ES-I3 (cell line): Measurements from ENCODE around the gene STK32B.
"Not testable (repeated sequence)": the region's sequence is repeated elsewhere in the genome, so short reads cannot be mapped to it uniquely, and the experiment has no call there.

Source experiments
- H3K36me3 ChIP-seq: 2 replicates; pipeline ENCODE4 v1.6.1; 2013; ENCODE audit warnings: mild to moderate bottlenecking, low read length, control low read depth, moderate library complexity; ENCODE audit not compliant: insufficient read depth
- H3K4me1 ChIP-seq: 2 replicates; pipeline ENCODE4 v1.6.1; 2013; ENCODE audit warnings: mild to moderate bottlenecking, control low read depth, low read length; ENCODE audit not compliant: insufficient read depth
- H3K9ac ChIP-seq: 2 replicates; pipeline ENCODE4 v1.6.1; 2013; ENCODE audit warnings: low read depth, mild to moderate bottlenecking, low read length, moderate library complexity
- H3K9me3 ChIP-seq: 2 replicates; pipeline ENCODE4 v1.6.1; 2013; ENCODE audit warnings: mild to moderate bottlenecking, low read length, moderate library complexity; ENCODE audit not compliant: control insufficient read depth, insufficient read depth

Gene STK32B

DNA sequence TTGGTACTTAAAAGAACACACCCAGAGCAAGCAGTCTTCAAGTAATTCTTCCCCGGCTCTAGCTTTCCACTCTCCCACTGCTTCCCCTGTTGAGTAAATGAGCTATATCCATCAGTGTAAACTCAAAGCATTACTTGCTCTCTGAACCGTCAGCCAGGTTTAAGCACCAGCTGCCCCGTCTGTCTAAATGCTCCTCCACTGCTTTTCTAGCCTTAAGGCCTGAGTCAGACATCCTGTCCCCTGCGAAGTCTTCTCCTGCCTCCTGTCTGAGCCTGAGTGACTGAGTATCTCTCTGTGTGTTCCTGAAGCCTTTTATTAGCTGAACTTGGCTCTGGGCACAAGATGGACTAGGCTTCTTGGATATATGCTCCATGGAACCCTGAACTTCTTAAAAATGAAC lies 205.1 kb downstream of the STK32B start:
- H3K9me3 ChIP-seq: no peaks in the 10 kb centered on the region
- no peaks in the 10 kb centered on the region for H3K4me1 ChIP-seq
- no peak overlapping the region for H3K9ac ChIP-seq
- H3K36me3 ChIP-seq: no peaks in the 10 kb centered on the region

DNA sequence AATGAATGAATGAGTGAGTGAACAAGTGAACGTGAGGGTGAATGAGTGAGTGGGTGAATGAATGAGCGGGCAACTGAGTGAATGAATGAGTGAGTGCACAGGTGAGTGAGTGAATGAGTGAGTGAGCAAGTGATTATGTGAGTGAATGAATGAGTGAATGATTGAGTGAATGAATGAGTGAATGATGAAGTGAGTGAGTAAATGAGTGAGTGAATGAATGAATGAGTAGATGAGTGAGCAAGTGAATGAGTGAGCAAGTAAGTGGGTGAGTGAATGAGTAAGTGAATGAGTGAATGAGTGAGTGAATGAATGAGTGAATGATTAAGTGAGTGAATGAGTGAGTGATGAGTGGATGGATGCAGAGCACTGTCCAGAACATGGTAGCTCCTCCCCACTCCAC lies 205.8 kb downstream of the STK32B start:
- Histone ChIP-seq H3K9me3 (no peaks in the 10 kb centered on the region), H3K4me1 (no peaks in the 10 kb centered on the region), H3K9ac (no peak overlapping the region), H3K36me3 (no peaks in the 10 kb centered on the region)

DNA sequence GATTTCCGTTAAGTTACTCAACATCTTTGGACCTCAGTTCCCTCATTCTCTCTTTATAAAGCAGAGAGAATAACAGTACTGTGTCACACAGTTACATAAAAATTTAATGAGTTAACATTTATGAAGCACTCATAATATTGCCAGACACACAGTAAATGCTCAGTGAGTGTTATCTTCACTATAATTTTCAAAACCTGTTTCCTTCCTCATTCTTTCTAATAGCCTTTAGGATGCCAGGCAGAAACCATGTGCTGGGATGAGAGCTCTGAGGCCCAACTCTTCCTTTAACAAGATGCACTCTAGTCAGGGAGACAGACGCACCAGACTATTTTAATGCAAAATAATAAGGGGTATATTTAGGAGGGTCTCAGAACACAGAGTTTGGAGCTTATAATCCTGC lies 208.2 kb downstream of the STK32B start:
- H3K9me3 ChIP-seq: no peaks in the 10 kb centered on the region
- H3K4me1 ChIP-seq: no peaks in the 10 kb centered on the region
- no peaks in the 10 kb centered on the region for H3K36me3 ChIP-seq
- H3K9ac ChIP-seq: no peak overlapping the region

DNA sequence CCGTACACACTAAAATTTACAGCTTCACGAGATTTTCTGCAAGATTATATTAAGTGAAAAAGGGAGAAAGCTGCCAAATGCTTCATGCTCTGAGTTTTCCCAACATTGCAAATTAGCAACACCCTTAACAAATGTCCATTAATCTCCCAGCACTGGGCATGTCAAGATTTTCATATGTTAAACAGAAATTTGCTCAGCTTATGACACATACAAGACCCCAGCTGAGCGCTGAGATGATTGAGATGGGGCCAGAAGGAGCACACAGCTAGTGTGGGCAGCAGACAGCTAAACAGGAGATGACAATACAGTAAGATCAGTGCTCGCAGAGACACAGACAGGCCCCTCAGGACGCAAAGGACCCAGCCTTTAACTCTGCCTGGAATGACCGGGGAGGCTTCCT lies 208.8 kb downstream of the STK32B start:
- Histone ChIP-seq H3K9ac (no peak overlapping the region), H3K9me3 (no peaks in the 10 kb centered on the region), H3K4me1 (no peaks in the 10 kb centered on the region), H3K36me3 (no peaks in the 10 kb centered on the region)

DNA sequence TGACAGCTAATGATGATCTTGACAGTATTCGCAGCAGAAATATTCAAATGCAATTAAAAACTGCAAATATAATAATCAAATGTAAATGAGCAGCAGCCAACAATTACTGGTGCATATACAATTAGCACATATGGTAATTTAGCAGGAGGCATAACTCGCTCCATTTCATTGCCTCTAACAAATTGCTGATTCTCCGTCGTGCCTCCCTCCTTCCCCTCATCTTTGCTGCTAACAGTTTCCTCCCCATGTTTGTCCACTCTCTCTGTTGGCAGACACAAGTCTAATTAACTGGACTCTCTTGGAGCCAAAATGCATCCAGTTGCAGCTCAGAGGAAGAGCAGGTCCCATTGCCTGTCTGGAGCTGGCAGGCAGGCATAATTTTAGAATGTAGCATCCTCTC lies 210.6 kb downstream of the STK32B start:
- Histone ChIP-seq H3K4me1 (no peaks in the 10 kb centered on the region), H3K9me3 (no peaks in the 10 kb centered on the region), H3K9ac (no peak overlapping the region), H3K36me3 (no peaks in the 10 kb centered on the region)

DNA sequence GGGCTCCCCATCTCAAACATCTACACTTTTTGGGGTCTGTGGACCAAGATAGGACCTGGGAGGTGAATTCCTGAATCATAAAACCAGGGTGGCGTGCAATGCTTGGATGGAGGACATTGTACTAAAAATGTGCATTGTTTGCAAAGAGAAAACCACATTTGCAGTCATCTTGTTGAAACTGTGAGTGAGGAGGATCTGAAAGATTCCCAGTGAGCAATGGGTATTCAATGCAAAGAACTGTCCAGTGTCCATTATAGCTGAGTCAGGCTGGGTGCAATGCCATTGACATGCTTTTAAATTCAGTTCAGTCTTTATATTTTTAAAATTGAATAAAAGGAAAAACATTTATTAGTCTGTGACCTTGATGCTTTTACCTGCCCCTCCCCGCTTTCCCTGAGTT lies 215.7 kb downstream of the STK32B start:
- Histone ChIP-seq H3K4me1 (no peaks in the 10 kb centered on the region), H3K36me3 (no peaks in the 10 kb centered on the region), H3K9ac (no peak overlapping the region), H3K9me3 (no peaks in the 10 kb centered on the region)

DNA sequence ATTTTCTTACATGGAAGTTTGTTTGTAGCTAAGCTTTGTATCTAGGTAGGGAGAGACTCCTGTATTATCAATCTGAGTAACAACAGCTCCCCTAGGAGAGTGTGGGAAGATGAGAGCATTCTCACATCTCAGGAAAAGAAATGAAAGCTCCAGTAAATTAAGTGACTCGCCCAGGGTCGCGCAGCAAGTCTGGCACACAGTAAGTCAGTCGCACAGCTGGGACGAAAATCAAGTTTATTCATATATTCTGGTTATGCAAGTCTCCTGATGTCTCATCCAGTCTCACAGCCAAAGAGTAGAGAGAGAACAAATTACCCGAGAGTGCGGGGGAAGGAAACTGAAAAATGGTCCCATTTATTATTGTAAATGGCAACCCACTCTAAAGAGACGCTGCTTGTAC lies 216.1 kb downstream of the STK32B start:
- Histone ChIP-seq H3K36me3 (no peaks in the 10 kb centered on the region), H3K9ac (no peak overlapping the region), H3K4me1 (no peaks in the 10 kb centered on the region)

DNA sequence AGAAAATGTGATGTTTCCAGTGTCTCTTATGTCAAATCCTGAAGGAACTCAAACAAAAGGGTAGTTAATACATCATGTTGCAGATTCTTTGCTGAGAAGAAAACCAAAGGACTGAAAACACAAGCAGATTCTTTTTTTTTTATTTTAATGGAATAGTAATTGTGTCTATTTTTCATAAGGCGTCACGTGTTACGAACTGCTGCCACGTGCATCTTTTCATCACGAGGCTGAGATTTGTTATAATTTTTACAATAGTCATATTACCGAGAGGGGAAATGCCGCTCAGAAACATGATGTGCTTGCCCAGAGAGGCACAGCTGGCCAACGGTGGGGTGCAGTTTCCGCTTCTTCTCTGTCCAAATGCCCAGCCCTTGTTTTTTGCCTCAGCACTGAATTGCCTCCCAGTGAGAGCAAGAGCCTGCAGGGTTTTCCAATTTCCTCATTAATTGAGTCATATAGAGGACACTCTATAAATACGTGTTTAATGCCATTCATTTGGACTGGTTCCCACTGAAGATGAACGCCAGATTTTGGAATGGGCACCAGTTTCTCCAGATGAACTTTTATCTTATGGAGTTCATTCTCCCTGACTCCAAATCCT lies 225.3 kb downstream of the STK32B start:
- Histone ChIP-seq H3K36me3 (no peaks in the 10 kb centered on the region), H3K9ac (no peak overlapping the region), H3K4me1 (no peaks in the 10 kb centered on the region), H3K9me3 (no peaks in the 10 kb centered on the region)

More for the DNA sequence above, 216.1 kb downstream of the STK32B start:
- H3K9me3 ChIP-seq: no peaks in the 10 kb centered on the region

DNA sequence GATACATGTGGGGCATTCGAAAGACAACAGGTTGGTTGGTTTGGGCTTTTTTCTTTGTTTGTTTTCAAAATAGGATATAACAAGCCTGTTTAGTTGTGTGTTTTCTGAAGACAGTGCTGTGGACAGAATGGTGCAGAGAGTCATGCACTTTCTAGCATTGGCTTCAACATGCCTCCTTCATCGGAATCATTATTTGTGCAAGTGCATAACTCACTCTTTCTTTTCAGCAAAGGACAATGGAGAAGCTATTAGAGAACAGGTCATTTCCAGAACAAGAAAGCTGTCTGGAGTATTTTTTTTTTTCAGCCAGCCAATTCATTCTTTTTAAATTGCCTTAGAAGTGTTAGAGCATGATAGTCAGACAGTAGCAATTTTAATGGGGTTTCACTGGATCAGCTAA lies 225.8 kb downstream of the STK32B start:
- Histone ChIP-seq H3K9me3 (no peaks in the 10 kb centered on the region), H3K4me1 (no peaks in the 10 kb centered on the region), H3K9ac (no peak overlapping the region)

DNA sequence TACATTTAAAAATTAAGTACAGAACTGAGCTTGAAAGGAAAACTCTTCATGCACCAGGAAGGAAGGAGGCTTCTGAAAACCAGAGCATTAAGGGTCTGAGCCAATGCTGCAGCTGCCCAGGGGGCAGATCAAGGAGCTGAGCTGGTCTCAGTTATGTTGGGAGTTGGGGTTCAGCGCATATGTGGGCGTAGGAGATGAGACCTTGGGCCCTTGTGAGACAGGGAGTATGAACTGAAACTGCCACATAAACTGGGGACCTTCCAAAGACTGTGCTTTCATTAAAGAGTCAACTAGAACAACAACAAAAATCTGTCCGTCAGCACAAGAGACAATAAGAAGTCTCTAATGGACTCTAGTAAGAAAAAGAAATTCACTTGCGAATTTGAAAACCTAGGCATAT lies 226.9 kb downstream of the STK32B start:
- no peak overlapping the region for H3K9ac ChIP-seq
- no peaks in the 10 kb centered on the region for H3K36me3 ChIP-seq
- H3K4me1 ChIP-seq: no peaks in the 10 kb centered on the region
- H3K9me3 ChIP-seq: no peaks in the 10 kb centered on the region

More for the DNA sequence above, 225.8 kb downstream of the STK32B start:
- no peaks in the 10 kb centered on the region for H3K36me3 ChIP-seq

DNA sequence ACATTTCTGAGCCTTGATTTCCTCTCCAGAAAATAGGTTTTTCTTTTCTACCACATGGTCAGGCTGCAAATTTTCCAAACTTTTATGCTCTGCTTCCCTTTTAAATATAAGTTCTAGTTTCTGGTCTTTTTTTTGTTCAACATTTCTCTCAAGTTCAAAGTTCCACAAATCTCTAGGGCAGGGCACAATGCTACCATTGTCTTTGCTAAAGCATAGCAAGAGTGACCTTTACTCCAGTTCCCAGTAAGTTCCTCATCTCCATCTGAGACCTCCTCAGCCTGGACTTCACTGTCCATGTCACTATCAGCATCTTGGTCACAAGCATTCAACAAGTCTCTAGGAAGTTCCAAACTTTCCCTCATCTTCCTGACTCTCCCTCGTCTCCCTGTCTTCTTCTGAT lies 228.8 kb downstream of the STK32B start:
- not testable (repeated sequence) for H3K4me1 ChIP-seq, H3K9me3 ChIP-seq, H3K9ac ChIP-seq, H3K36me3 ChIP-seq

DNA sequence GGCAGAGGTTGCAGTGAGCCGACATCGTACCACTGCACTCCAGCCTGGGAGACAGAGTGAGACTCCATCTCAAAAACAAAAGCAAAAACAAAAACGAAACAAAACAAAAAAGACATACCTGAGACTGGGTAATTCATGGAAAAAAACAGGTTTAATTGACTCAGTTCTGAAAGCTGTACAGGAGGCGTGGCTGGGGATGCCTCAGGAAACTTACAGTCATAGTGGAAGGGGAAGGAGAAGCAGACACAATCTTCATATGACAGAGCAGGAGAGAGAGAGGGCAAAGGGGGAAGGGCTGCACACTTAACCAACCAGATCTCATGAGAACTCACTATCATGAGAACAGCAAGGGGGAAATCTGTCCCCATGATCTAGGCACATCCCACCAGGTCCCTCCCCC lies 229.5 kb downstream of the STK32B start:
- Histone ChIP-seq H3K4me1 (no peaks in the 10 kb centered on the region), H3K36me3 (no peaks in the 10 kb centered on the region), H3K9ac (no peak overlapping the region), H3K9me3 (no peaks in the 10 kb centered on the region)

DNA sequence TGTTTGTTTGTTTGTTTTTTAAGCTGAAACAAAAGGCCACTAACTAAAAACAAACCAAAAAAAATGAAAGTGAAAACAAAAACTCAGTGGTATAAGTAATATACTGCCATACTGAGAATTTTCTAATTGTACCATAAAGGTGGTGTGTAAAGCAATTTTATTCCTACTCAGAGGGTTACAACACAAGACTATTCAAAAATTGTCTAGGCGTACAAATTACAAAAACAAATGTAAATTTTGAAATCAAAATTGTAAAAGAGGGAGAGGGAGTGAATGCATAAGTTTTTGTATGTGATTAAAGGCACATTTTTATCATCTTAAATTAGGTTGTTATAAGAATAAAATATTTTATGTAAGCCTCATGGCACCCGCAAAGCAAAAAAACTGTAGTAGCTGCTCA lies 232.6 kb downstream of the STK32B start:
- Histone ChIP-seq H3K36me3 (no peaks in the 10 kb centered on the region), H3K4me1 (no peaks in the 10 kb centered on the region), H3K9ac (no peak overlapping the region), H3K9me3 (no peaks in the 10 kb centered on the region)

DNA sequence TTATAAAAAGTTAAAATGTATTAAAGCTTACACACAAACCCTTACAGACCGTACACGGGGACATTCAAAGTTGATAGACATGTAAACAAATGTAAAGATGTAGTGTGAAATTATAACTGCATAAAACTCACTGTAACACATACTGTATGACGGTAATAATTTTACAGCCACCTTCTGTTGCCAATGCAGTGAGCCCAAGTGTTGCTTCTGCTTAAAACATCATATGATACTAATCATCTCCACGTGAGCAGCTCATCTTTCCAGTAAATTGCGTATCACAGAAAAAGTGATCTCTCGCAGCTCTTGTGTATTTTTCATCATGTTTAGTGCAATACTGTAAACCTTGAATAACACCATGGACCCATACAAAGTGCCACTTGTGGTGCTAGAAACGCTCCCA lies 233.2 kb downstream of the STK32B start:
- Histone ChIP-seq H3K9ac (no peak overlapping the region), H3K9me3 (no peaks in the 10 kb centered on the region), H3K4me1 (no peaks in the 10 kb centered on the region), H3K36me3 (no peaks in the 10 kb centered on the region)

DNA sequence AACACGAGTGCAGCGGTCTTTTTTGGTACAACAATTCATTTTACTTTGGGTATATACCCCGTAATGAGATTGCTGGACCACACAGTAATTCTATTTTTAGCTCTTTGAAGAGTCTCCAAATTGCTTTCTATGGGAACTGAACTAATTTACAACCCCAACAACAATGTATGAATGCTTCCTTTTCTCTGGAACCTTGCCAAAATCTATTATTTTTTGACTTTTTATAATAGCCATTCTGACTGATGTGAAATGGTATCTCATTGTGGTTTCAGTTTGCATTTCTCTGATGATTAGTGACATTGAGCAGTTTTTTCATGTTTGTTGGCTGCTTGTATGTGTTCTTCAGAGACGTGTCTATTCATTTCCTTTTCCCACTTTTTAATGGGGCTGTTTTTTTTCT lies 240.8 kb downstream of the STK32B start:
- no peak overlapping the region for H3K9ac ChIP-seq
- no peaks in the 10 kb centered on the region for H3K36me3 ChIP-seq
- H3K9me3 ChIP-seq: no peaks in the 10 kb centered on the region
- H3K4me1 ChIP-seq: no peaks in the 10 kb centered on the region
